NCI-H1930 (cell line): ENCODE measurements around the gene YLPM1.
A peak's percentile ranks its signal among the peaks of the same experiment; 100 is the strongest.

Experiments used
- DNase-seq, 2 experiments: peaks; one replicate each; lab custom pipeline; 2025; lab: John Stamatoyannopoulos, UW

The YLPM1 gene

DNA sequence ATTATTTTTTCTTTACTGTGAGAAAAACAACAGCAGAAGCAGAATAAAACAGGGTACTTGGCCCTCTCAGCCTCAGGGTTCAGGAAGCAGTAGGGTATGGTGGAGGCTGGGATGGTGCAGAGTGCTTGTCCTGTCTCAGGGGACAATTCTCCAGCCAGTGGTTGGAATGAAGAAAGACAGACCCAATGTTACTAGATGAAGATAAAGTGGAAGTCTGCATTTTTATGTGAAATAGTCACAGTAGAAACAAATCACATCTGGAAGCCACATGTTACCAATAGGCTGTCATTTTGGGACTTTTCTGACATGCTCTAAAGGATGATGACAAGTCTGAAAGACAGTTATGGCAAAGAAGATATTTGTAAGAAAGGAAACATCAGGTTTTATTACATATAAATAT lies 80.5 kb downstream of the YLPM1 start:
- no peak for DNase-seq

DNA sequence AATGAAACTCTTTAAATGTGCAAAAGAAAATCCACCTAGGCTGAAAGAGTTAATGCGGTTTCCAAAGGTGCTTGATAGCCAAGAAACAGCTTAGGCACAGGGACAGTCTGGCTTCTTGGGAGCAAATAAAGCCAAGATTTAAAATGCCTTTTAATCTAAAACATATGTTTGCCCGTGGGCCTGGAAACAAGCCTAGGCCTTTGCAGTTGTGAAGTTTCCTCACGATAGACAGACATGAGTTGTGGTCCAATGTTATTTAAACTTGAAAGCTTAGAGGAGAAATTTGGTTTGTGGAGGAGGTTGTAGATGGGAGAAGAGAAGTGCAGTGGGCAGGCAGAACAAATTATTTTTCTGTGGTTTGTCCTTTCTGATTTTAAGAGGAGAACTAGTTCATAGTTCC lies 83.1 kb downstream of the YLPM1 start:
- DNase-seq: no peak

DNA sequence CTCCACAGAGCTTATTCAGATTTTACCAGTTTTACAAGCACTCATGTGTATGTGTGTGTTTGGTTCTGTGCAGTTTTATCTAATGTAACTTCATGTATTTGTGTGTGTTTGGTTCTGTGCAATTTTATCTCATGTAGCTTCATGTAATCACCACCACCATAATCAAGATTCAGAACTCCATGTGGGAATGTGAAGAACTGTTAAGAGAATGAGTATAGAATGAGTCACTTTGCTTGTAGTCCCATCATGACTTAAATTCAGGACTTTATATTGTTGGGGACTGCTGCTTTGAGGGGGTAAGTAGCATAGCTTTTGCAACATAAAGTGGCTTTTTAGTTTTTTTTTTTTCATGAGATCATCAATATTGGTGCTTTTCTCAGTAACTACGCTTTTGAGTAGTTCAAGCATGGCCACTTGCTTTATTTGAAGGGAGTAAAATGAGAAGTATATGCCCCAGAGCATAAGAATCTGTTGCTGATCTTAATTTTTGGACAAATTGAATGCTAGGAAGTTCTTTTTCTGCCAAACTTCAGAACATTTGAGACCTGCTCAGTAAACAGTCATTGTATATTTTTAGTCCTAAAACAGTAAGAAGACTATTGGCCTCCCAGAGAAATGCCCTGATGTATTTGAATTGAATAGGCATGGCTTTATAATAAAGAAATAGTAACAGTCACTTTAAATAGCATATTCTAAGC lies 84.0 kb downstream of the YLPM1 start:
- no peak for DNase-seq

DNA sequence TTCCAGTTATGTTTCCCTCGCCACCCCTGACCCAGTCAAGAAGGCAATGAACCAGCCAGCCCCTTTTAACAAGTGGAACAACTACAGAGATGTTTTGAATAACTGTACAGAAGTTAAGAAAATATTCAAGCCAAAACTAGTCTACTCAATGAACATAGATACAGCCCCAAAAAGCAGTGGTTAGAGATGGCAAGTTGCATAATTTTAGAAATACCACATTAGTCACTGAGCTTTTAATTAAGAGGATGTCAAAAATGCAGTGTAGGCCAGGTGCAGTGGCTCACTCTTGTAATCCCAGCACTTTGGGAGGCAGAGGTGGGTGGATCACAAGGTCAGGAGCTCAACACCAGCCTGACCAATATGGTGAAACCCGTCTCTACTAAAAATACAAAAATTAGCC lies 85.7 kb downstream of the YLPM1 start:
- no peak for DNase-seq

DNA sequence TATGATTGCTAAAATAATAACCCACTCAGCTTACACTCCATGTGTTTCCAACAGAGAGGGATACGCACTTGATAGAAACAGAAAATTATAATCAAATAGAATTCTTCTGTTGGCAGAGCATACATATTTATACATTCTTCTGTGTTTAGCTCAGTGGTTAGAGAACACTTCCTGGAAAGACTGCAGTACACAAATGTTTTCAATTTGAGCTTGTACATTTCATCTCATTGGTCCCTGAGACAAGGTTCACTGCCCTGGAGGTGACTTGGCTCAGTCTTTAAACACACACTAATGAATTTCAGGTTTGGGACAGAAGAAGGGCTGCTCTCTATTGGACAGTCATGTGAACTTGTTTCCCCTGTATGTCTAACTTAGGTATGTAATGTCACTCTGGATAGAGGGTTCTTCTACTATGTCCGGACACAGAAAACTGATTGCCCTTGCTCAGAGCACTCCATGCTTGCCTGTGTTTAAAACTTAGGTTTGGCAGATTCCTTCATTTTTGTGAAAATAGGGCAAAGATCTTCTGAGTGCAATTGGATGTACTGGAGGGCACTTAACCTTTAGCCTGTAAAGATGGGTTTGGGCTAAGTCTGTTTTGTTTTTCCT lies 89.9 kb downstream of the YLPM1 start:
- no peak for DNase-seq

DNA sequence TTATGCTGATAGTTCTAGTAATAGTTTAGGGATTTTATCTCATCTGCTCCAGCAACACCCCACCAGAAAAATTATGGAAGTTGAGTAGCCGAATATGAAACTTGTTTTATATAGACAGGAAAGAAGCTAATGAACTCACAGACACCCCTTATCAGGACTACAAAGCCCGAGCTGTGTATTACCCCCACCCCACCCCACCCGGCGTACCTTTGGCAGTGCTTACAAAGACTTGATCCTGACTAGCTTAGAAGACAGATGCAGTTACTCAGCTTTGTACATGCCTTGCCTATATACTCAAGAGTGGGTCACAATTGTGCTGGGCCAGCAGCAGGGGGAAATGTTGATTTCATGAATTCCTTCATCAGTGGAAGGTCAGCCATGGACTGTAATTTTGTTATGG lies 90.5 kb downstream of the YLPM1 start:
- DNase-seq: no peak

DNA sequence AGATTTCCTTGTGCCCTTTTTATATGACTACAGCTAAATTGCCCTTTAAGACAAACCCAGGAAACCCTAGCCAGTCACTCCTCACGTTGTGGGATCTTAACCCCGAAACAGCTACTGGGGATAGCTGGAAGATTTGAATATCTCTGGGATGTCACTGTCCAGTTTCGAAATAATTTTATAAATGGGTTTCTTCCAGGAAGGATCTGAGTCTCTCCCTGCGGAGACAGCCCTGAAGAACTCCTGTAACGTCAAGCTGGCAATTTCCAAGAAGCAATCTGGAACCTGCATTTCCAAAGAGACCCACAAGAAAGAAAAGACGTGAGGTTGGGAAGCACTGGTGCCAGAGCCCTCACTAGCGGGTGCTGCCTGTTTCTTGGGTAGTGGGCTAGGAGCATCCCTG lies 91.9 kb downstream of the YLPM1 start:
- no peak for DNase-seq

DNA sequence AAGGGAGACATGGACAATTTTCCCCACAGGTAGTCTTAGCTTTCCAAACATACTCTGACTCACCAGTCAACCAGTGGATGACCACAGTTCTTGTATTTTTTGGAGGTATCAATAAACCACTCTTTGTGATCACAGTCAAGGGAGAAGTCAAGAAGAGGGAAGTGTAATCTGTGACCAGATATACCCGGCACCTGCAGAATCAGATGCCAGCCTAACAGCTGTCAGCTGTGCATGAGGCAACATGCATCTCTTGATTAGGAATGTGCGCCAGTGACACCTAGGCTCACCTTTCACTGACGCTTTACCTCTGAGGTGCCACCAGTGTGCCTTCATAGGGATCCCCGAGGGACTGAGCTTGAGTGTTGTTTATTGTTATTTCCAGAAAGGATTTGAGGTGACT lies 92.8 kb downstream of the YLPM1 start:
- DNase-seq: no peak

- DNase-seq: no peak
These were observed 93.2 kb downstream of the YLPM1 start for GRCh38 chr14:74856366-74856765.

- DNase-seq: no peak
These were observed 94.9 kb downstream of the YLPM1 start for GRCh38 chr14:74858022-74858421.

- no peak for DNase-seq
These were observed 96.8 kb downstream of the YLPM1 start for GRCh38 chr14:74859757-74860552.

DNA sequence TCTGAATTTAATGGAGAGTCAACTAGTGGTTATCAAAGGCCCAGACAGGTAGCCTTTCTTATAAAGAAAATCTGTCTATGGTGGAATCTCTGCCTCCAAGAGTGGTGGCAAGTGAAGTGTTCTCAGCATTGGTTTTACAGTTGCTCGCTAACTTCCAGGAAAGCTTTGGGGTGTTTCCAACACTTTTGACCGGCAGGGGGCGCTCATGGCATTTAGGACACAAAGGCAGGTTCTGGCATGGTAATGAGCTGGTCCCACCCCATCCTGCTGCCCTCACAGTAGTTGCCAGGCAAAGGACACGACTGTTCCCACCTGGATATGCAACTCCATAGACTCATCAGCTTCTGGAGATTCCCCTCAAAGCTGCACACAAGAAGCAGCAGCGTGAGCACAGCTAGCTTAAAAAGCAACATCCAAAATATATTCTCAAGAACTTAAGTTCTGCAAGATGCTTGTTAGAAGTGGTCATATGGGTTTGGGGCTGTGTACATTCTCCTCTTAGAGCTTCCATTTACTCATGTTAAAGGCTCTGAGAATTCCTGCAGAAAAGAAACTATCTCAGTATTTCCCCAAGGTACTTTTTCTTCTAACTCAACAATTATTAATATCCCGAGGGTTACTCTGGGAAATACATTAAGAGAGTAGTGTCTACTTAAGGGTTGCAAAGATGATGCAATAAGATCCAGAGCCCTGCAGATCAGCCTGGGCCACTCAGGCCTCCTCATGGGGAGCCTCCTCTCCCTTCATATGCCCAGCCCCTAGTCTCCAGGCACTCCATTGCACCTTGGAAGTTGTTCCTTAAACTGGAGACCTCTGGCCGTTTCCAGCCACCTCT lies 98.0 kb downstream of the YLPM1 start:
- peak; percentile 40 to 78 for DNase-seq

- no peak for DNase-seq
These were observed 98.6 kb downstream of the YLPM1 start for GRCh38 chr14:74861734-74862090.

DNA sequence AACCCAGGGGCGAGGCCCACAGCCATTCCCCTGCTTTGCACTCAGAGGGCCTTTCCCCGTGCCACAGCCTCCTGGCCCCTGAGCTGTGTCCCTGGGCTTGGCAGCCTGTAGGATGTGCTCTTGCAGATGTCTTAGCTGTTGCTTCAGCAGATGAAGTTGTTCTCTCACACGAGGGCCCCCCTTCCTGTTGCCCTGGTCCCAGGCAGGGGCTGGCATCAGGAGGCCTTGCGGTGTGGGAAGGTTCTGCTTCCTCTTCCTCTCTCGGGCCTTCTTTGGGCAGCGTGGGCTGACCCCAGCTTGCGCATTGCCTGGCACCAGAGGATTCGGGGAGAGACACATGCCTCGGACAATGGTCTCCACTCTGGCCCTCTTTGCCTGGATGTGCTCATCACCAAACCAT lies 100.2 kb downstream of the YLPM1 start:
- DNase-seq: no peak

- DNase-seq: no peak
These were observed 101.1 kb downstream of the YLPM1 start for GRCh38 chr14:74864198-74864597.

DNA sequence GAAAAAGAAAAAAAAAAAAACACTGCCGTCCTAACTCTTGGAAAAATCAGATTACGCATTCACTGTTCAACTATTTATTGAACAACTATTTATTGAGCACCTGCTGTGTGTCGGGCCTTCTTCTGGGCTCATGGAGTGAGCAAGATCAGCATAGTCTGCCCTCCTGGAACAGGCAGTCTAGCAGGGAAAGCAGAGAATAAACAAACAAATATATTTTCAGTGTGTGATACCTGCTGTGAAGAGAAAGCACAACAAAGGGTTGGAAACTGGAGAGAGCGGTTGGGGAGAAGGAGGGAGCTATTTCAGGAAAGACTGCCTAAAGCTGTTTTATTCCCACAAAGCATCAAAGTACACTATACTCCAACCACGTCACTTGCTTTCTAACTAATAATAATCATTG lies 102.0 kb downstream of the YLPM1 start:
- DNase-seq: no peak

GRCh38 chr14:74866708-74867389 lies 103.7 kb downstream of the YLPM1 start:
- no peak for DNase-seq

- DNase-seq: no peak
These were observed 104.6 kb downstream of the YLPM1 start for GRCh38 chr14:74867673-74868072.

- no peak for DNase-seq
These were observed 105.6 kb downstream of the YLPM1 start for GRCh38 chr14:74868739-74869138.

DNA sequence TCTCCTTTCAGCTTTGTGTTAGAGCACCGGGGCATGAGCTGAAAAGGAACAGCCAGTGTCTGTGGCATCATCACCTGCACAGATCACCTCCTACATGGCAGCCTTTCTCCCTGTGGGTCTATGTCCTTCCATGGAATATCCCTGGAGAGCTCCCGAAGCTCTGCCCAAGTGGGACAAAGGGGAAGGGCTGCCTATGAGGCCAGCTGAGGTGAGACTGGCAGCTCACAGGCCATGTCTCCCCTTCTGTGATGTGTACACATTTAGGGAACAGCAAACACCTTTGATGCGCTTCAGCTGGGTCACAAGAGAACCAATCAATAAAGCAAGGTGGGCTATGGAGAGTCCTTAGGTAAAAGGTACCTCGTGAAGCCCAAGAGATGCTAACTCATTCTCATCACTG lies 108.7 kb downstream of the YLPM1 start:
- DNase-seq: no peak

- DNase-seq: no peak
These were observed 112.1 kb downstream of the YLPM1 start for GRCh38 chr14:74875204-74875603.
